ENCODE data around the gene IFT80. TPM values are rescaled to one million over a fixed set of nuclear protein-coding genes. Genes with fewer than 3 reads are reported as not detected.
"Not testable (repeated sequence)": the region's sequence is repeated elsewhere in the genome, so short reads cannot be mapped to it uniquely, and the experiment has no call there.

The IFT80 gene
- total and polyA plus RNA-seq, 8 donors, result 2.3 to 49.4 (median 11.0) TPM

DNA sequence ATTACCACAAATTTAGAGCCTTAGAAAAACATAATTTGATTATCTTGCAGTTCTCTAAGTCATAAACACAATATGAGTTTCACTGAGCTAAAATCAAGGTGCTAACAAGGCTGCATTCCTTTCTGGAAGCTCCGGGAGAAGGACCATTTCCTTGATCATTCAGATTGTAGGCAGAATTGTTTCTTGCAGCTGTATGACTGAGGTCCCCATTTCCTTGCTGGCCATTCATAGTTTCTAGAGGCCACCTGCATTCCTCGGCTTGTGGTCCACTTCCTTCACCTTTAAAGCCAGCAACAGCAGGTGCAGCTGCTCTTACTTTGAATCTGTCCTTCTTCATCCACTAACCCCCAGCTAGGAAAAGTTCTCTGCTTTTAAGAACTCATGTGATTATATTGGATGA, 58.7 kb downstream of the IFT80 start:
- intact Hi-C loops (cut with DNase I; ENCODE audit: low total_unique reads), result loop anchor here (10.0 kb wide), 1 partner anchor 176 kb away; no protein-coding TSS in a partner anchor
- TF ChIP-seq EP300 (IDR thresholded peaks at IDR 0.05) (no peak), POLR2AphosphoS5 (IDR thresholded peaks at IDR 0.05) (no peak), POLR2A (IDR thresholded peaks at IDR 0.05) (no peak)
- TF ChIP-seq, protein P1, sequence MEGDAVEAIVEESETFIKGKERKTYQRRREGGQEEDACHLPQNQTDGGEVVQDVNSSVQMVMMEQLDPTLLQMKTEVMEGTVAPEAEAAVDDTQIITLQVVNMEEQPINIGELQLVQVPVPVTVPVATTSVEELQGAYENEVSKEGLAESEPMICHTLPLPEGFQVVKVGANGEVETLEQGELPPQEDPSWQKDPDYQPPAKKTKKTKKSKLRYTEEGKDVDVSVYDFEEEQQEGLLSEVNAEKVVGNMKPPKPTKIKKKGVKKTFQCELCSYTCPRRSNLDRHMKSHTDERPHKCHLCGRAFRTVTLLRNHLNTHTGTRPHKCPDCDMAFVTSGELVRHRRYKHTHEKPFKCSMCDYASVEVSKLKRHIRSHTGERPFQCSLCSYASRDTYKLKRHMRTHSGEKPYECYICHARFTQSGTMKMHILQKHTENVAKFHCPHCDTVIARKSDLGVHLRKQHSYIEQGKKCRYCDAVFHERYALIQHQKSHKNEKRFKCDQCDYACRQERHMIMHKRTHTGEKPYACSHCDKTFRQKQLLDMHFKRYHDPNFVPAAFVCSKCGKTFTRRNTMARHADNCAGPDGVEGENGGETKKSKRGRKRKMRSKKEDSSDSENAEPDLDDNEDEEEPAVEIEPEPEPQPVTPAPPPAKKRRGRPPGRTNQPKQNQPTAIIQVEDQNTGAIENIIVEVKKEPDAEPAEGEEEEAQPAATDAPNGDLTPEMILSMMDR (IDR thresholded peaks at IDR 0.05), result no peak
- Histone ChIP-seq H3K4me3 (no peak overlapping the region), H3K27ac (no peak overlapping the region), H3K4me1 (no peaks in the 10 kb centered on the region), H3K36me3 (peaks cover 0 to 5% (median 0%) of the 10 kb centered on the region in 4 donors), H3K9me3 (peaks cover 0 to 7% (median 3%) of the 10 kb centered on the region in 4 donors), H3K27me3 (no peaks in the 10 kb centered on the region)
- 86 to 95% (median 94%) methylated on average over 2 of the region's 2 CpGs for WGBS, 5 donors
- DNase-seq, result no peak

DNA sequence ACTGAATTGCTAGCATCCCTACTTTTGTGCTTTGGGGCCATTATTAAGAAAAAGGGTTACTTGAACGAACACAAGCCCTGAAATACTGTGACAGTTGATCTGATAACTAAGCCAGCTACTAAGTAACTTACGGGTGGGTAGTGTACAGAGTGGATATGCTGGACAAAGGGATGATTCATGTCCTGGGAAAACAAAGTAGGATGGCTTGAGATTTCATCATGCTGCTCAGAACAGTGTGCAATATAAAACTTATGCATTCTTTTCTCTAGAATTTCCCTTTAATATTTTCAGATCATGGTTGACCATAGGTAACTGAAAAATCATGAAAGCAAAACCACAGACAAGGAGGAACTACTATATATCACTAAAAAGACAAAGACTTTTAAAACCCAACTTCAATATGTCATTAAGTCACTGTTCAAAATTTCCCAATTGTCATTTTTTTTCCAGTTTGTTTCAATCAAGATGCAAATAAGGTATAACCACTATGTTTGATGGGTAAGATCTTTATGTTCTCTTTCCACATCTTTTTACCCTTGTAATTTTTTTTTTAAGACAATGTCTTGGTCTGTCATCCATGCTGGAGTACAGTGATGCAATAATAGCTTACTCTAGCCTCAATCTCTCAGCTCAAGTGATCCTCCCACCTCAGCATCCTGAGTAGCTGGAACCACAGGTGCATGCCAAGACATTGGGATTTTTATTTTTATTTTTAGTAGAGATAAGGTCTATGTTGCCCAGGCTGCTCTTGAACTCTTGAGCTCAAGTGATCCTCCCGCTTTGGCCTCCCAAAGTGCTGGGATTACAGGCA, 67.7 kb downstream of the IFT80 start:
- DNase-seq, result no peak
- no peak overlapping the region for H3K27ac ChIP-seq
- no peaks in the 10 kb centered on the region for H3K36me3 ChIP-seq
- no peaks in the 10 kb centered on the region for H3K4me1 ChIP-seq
- intact Hi-C loops (cut with DNase I; ENCODE audit: low total_unique reads), result no loop called here
- WGBS, 5 donors, result 76 to 88% (median 78%) methylated on average over 3 of the region's 3 CpGs
- TF ChIP-seq, protein P1 (IDR thresholded peaks at IDR 0.05), result no peak
- TF ChIP-seq EP300 (IDR thresholded peaks at IDR 0.05), result no peak
- no peak for TF ChIP-seq POLR2A (IDR thresholded peaks at IDR 0.05)
- no peak for TF ChIP-seq POLR2AphosphoS5 (IDR thresholded peaks at IDR 0.05)
- H3K9me3 ChIP-seq, result no peaks in the 10 kb centered on the region
- no peaks in the 10 kb centered on the region for H3K27me3 ChIP-seq
- H3K4me3 ChIP-seq, result no peak overlapping the region

DNA sequence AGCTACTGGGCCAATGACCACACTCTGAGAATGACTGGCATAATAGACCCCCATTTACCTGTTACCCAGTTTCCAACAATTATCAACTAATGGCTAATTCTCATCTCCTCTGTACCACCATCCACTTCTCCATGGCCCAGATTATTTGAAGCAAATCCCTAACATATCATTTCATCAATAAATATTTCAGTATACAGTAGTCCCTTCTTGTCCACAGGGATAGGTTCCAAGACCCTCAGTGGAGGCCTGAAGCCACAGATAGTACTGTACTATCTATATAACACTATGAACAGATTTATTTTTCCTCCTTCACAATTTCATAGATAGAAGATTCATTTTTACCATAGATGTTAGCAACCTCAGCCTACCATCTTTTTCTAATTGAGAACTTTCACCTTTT, 68.3 kb downstream of the IFT80 start:
- Histone ChIP-seq H3K4me1 (no peaks in the 10 kb centered on the region), H3K9me3 (no peaks in the 10 kb centered on the region), H3K27ac (no peak overlapping the region), H3K4me3 (no peak overlapping the region), H3K27me3 (no peaks in the 10 kb centered on the region), H3K36me3 (no peaks in the 10 kb centered on the region)
- TF ChIP-seq, protein P1 (IDR thresholded peaks at IDR 0.05), result no peak
- TF ChIP-seq EP300 (IDR thresholded peaks at IDR 0.05) (no peak), POLR2AphosphoS5 (IDR thresholded peaks at IDR 0.05) (no peak), POLR2A (IDR thresholded peaks at IDR 0.05) (no peak)
- no peak for DNase-seq
- intact Hi-C loops (cut with DNase I; ENCODE audit: low total_unique reads), result no loop called here

DNA sequence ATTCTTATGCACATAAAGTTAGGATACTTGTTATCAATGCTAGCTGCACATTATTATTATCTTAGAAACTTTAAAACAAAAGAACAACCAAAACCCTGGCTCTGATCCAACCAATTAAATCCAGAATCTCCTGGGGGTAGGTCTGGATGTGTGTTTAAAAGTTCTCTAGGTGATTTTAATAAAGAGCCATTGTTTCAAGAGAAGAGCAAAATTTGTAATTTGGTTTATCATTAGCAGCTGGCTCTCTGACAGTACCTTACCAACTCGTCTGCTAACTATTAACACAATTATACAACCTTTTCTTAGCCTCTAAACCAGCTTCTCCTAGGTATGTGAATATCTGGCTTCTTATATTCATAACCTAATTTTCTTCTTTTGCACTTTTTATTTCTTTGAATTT, 68.9 kb downstream of the IFT80 start:
- 46 to 82% (median 67%) methylated on average over 1 of the region's 1 CpG for WGBS, 5 donors
- Histone ChIP-seq H3K27ac (no peak overlapping the region), H3K27me3 (no peaks in the 10 kb centered on the region), H3K4me1 (no peaks in the 10 kb centered on the region), H3K4me3 (no peak overlapping the region), H3K36me3 (no peaks in the 10 kb centered on the region), H3K9me3 (no peaks in the 10 kb centered on the region)
- TF ChIP-seq EP300 (IDR thresholded peaks at IDR 0.05), result no peak
- intact Hi-C loops (cut with DNase I; ENCODE audit: low total_unique reads), result no loop called here
- no peak for DNase-seq

DNA sequence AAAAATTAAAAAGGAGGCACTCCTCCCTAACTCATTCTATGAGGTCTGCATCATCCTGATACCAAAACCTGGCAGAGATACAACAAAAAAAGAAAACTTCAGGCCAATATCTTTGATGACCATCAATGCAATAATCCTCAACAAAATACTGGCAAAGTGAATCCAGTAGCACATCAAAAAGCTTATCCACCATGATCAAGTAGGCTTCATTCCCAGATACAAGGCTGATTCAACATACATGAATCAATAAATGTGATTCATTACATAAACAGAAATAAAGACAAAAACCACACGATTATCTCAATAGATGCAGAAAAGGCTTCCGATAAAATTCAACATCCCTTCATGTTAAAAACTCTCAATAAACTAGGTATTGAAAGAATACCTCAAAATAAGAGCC, 72.7 kb downstream of the IFT80 start:
- intact Hi-C loops (cut with DNase I; ENCODE audit: low total_unique reads); H3K27me3 ChIP-seq; DNase-seq; H3K4me1 ChIP-seq; H3K27ac ChIP-seq; H3K9me3 ChIP-seq; H3K36me3 ChIP-seq; H3K4me3 ChIP-seq: not testable (repeated sequence)
- WGBS, 5 donors, result 80 to 97% (median 84%) methylated on average over 2 of the region's 2 CpGs

DNA sequence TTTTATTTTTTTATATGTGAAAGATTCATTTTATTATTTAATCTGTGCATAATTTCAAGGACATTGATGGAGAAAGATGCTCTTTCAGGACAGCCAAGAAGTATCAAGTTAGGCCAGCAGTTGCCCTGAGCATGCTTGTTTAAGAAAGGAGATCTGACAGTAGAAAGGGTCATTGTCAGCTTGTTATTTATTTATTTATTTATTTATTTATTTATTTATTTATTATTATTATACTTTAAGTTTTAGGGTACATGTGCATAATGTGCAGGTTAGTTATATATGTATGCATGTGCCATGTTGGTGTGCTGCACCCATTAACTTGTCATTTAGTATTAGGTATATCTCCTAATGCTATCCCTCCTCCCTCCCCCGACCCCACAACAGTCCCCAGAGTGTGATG, 77.2 kb downstream of the IFT80 start:
- H3K27ac ChIP-seq; H3K9me3 ChIP-seq; H3K4me1 ChIP-seq; intact Hi-C loops (cut with DNase I; ENCODE audit: low total_unique reads); H3K4me3 ChIP-seq; DNase-seq; H3K27me3 ChIP-seq: not testable (repeated sequence)
- peaks cover 0 to 16% (median 11%) of the 10 kb centered on the region in 4 donors for H3K36me3 ChIP-seq
- 71 to 100% (median 86%) methylated on average over 1 of the region's 1 CpG; no CpG with 5 or more reads in 1 of the 5 donors for whole genome bisulfite sequencing, 5 donors
